Measurements from ENCODE around the gene OR5D16. TPM values are rescaled to one million over a fixed set of nuclear protein-coding genes. Genes with fewer than 3 reads are reported as not detected.
"Not testable (repeated sequence)": the region's sequence is repeated elsewhere in the genome, so short reads cannot be mapped to it uniquely, and the experiment has no call there.

The OR5D16 gene
- total and polyA plus RNA-seq, 2 of the 4 experiments (the other 2 are of a cell fraction): not detected

DNA sequence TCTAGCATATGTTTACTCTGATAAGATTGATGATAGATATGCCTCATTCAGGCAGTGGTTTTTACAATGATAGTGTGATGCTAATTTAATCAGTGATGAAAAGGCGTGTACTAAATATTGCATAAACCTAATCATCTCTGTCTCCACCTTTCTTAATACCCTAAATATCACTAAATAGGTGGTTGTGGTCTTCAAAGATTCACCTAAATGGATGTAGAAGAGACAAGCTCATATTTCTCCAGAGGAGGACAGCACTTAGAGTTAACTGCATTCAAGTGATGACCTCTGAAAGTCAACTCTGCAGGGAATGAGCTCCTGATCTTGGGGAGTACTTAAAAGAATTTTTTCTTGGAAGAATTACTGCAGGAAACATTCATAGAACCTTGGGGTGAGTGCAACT, 44.4 kb downstream of the OR5D16 start, which contains the start of gene TRIM51:
TRIM51 (plus strand) TSS at position 301 of the 400 bp plus-strand sequence. CDS start 2,132 bp downstream, outside the sequence.
- POLR2A ChIA-PET (ENCODE audit: unreplicated experiment): not testable (repeated sequence)

DNA sequence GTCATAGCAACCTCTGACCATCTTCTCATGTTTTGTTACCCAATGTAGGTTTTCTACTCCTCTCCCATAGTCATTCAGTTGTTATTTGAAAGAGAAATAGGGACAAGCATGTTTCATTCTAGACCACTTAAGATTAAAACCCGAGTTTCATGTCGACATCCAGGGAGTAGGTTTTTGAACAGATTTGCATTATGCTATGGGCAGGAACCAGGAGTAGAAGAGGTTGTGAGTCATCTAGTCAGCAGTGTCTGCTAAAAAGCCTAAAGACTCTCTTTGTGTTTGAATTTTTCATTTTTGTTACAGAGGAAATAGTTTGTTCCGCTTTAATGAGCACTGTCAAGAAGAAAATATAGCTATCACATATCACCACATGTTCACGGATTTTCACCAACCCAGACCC, 46.4 kb downstream of the OR5D16 start:
- WGBS, 2 experiments (ENCODE audit: extremely low coverage in 2 of 2, insufficient read length in 1 of 2): no CpG with 5 or more reads among the region's 4 CpGs
- H3K4me3 ChIP-seq (ENCODE audit: insufficient read depth, low read depth, low read length); H3K36me3 ChIP-seq (ENCODE audit: control insufficient read depth, insufficient read depth, low read length); H2BK20ac ChIP-seq (ENCODE audit: low read depth, low read length); H3K56ac ChIP-seq (ENCODE audit: extremely low read depth, insufficient read depth, low read length); H4K20me1 ChIP-seq (ENCODE audit: insufficient read depth, low read length); H2AK5ac ChIP-seq (ENCODE audit: low read depth, low read length); H3K14ac ChIP-seq (replicated peaks; ENCODE audit: low read depth, low read length); H3K27ac ChIP-seq (ENCODE audit: insufficient read depth, low read length); H3K23ac ChIP-seq (ENCODE audit: low read depth, low read length); H2BK15ac ChIP-seq (ENCODE audit: low read depth, low read length); ATAC-seq (ENCODE audit: low read depth); H2BK5ac ChIP-seq (ENCODE audit: low read depth, low read length, poor library complexity, severe bottlenecking); H4K8ac ChIP-seq (ENCODE audit: low read depth in 2 of 2, low read length in 2 of 2); in situ Hi-C loops (cut with MboI; ENCODE audit: low sequenced_read_pairs); POLR2A ChIA-PET (ENCODE audit: unreplicated experiment); H2AFZ ChIP-seq (replicated peaks; ENCODE audit: low read length, poor library complexity); dilution Hi-C loops (cut with HindIII; ENCODE audit: low sequenced_read_pairs, unreplicated experiment); DNase-seq; H3K9me3 ChIP-seq (ENCODE audit: control insufficient read depth, insufficient read depth, low read length); H3K4me1 ChIP-seq (ENCODE audit: control insufficient read depth, insufficient read depth, low read length); H4K91ac ChIP-seq (ENCODE audit: insufficient read depth, low read depth, low read length); H3K9ac ChIP-seq (ENCODE audit: low read depth, low read length); H3K4ac ChIP-seq (ENCODE audit: low read depth, low read length); H3K79me1 ChIP-seq (ENCODE audit: low read depth in 1 of 2, low read length in 2 of 2); H3K18ac ChIP-seq (ENCODE audit: low read depth, low read length); H3K9me1 ChIP-seq (ENCODE audit: insufficient read depth, low read length); H3K27me3 ChIP-seq (ENCODE audit: control insufficient read depth, insufficient read depth, low read length); CTCF ChIA-PET; H3K4me2 ChIP-seq (ENCODE audit: low read depth, low read length); BruUV-seq (replicated peaks); intact Hi-C loops (cut with micrococcal nuclease); H2BK120ac ChIP-seq (ENCODE audit: low read depth, low read length); H2AK9ac ChIP-seq (replicated peaks; ENCODE audit: low read depth, low read length, poor library complexity); H4K5ac ChIP-seq (ENCODE audit: low read depth, low read length): not testable (repeated sequence)

More for the DNA sequence above, 44.4 kb downstream of the OR5D16 start, which contains the start of gene TRIM51:
- H3K14ac ChIP-seq (replicated peaks; ENCODE audit: low read depth, low read length); H4K8ac ChIP-seq (ENCODE audit: low read depth in 2 of 2, low read length in 2 of 2); H3K27ac ChIP-seq (ENCODE audit: insufficient read depth, low read length); H3K9me3 ChIP-seq (ENCODE audit: control insufficient read depth, insufficient read depth, low read length); H2BK5ac ChIP-seq (ENCODE audit: low read depth, low read length, poor library complexity, severe bottlenecking); H2AK9ac ChIP-seq (replicated peaks; ENCODE audit: low read depth, low read length, poor library complexity); H3K56ac ChIP-seq (ENCODE audit: extremely low read depth, insufficient read depth, low read length); ATAC-seq (ENCODE audit: low read depth); H3K36me3 ChIP-seq (ENCODE audit: control insufficient read depth, insufficient read depth, low read length); H3K9ac ChIP-seq (ENCODE audit: low read depth, low read length); H2BK20ac ChIP-seq (ENCODE audit: low read depth, low read length); H3K18ac ChIP-seq (ENCODE audit: low read depth, low read length); H2AK5ac ChIP-seq (ENCODE audit: low read depth, low read length); H3K4me1 ChIP-seq (ENCODE audit: control insufficient read depth, insufficient read depth, low read length); H2AFZ ChIP-seq (replicated peaks; ENCODE audit: low read length, poor library complexity); H3K4me3 ChIP-seq (ENCODE audit: insufficient read depth, low read depth, low read length); H3K4me2 ChIP-seq (ENCODE audit: low read depth, low read length); H2BK120ac ChIP-seq (ENCODE audit: low read depth, low read length); intact Hi-C loops (cut with micrococcal nuclease); CTCF ChIA-PET; H2BK15ac ChIP-seq (ENCODE audit: low read depth, low read length); in situ Hi-C loops (cut with MboI; ENCODE audit: low sequenced_read_pairs); H3K23ac ChIP-seq (ENCODE audit: low read depth, low read length); H3K4ac ChIP-seq (ENCODE audit: low read depth, low read length); DNase-seq; H4K91ac ChIP-seq (ENCODE audit: insufficient read depth, low read depth, low read length); H4K5ac ChIP-seq (ENCODE audit: low read depth, low read length); BruUV-seq (replicated peaks); H4K20me1 ChIP-seq (ENCODE audit: insufficient read depth, low read length); H3K79me1 ChIP-seq (ENCODE audit: low read depth in 1 of 2, low read length in 2 of 2); H3K9me1 ChIP-seq (ENCODE audit: insufficient read depth, low read length); dilution Hi-C loops (cut with HindIII; ENCODE audit: low sequenced_read_pairs, unreplicated experiment); H3K27me3 ChIP-seq (ENCODE audit: control insufficient read depth, insufficient read depth, low read length): not testable (repeated sequence)
- WGBS, 2 experiments (ENCODE audit: extremely low coverage in 2 of 2, insufficient read length in 1 of 2): no CpG with 5 or more reads among the region's 1 CpG

Measured in IMR-90 (cell line).